Stimulated activated CD4-positive, alpha-beta T cell treated with anti-CD3 and anti-CD28 coated beads, TNF-alpha, amount 100 ng/mL, for 4 hours (primary cell): ENCODE results near the gene FNDC1.

ENCODE experiments used
- DNase-seq, 3 experiments: peaks; one replicate each; pipeline ENCODE4 v3.0.0-alpha.2; 2020; ENCODE audit warnings: low read depth in 3 of 3

FNDC1 gene

DNA sequence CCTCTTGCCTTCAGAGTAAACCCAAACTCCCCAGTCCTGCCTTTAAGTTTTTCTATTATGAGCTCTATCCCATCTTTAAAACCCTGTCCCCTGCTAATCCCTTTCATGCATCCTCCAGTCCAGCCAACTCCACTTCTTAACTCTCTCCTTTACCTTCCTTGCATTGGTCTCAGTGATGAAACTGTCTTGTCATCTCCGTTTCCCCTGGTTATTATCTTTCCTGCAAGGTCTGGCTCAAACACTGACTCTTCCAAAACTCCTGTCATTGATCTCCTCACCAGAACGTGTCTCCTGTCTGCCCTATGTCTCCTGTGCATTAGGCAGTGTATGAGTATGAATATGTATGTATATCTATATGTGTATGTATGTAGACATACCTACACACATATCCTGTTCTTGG is 11.8 kb upstream of the FNDC1 start:
- DNase-seq = no peak

DNA sequence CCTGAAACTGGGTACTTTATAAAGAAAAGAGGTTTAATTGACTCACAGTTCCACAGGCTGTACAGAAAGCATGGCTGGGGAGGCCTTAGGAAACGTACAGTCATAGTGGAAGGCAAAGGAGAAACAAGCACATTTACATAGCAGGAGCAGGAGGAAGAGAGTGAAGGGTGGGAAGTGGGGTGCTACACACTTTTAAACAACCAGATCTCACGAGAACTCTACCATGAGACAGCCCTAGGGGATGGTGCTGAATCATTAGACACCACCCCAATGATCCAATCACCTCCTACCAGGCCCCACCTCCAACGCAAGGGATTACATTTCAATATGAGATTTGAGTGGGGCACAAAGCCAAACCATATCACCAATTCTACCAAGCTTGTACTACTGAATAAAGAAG is 7.4 kb upstream of the FNDC1 start:
- no peak for DNase-seq

DNA sequence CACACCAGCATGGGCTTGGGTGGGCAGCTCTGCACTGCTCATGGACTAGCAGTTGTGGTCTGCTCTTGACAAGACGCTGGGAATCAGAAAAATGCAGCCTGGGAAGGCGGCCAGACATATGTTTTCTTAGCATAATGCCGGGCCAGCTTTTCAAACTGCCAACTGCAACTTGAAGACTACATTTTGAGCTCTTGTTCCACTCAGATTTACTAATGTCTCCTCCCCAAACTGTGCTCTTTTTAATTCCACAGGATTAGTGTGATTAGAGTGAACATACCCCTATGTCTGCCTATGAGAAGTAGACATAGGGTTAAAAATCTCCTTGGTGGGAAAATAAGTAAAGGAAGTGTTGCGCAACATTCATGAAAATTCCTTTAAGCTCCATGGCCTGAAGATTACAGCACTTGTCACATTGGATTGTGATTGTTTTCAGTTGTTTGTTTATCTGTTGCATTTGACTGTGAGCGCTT is 5.3 kb upstream of the FNDC1 start:
- DNase-seq = no peak

GRCh38 chr6:159168536-159169192 is 536 bp upstream of the FNDC1 start:
- DNase-seq = no peak

DNA sequence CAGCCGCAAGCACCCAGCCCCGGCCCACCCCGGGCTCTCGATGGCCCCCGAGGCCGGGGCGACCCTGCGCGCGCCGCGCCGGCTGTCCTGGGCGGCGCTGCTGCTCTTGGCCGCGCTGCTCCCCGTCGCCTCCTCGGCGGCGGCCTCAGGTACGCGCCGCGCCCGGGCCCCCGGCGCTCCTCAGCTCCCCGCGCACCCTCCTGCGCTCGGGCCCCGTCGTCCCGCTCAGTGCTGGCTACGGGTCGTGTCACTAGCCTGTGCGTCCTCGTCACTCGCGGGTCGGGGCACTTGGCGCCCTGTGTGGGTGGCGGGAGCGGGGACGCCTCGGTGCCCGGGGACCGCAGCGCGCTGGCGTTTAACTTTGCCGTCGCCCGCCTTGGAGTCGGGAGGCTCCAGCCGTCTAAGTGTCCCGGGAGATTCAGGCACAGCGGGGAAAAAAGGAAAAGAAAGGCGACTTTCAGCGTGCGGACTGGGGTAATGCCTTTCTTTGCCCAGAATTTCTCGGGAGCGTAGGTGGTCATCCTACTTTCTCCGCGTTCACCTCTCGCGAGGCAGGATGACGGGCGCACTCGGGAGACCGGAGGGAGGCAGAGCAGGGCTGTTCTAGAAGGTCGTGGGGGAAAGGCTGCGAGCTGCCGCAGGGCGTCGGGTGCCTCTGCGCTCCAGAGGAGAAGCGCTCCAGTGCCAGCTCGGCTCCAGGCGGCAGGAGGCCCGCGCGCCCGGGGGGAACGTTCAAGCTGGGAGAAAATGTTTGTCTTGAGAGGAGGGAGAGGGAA is 545 bp downstream of the FNDC1 start:
- no peak for DNase-seq

GRCh38 chr6:159170333-159170672 is 1.1 kb downstream of the FNDC1 start:
- no peak for DNase-seq

- DNase-seq = no peak
These were observed 2.0 kb downstream of the FNDC1 start for GRCh38 chr6:159170999-159171712.

- DNase-seq = no peak
These were observed 2.9 kb downstream of the FNDC1 start for GRCh38 chr6:159172091-159172491.

DNA sequence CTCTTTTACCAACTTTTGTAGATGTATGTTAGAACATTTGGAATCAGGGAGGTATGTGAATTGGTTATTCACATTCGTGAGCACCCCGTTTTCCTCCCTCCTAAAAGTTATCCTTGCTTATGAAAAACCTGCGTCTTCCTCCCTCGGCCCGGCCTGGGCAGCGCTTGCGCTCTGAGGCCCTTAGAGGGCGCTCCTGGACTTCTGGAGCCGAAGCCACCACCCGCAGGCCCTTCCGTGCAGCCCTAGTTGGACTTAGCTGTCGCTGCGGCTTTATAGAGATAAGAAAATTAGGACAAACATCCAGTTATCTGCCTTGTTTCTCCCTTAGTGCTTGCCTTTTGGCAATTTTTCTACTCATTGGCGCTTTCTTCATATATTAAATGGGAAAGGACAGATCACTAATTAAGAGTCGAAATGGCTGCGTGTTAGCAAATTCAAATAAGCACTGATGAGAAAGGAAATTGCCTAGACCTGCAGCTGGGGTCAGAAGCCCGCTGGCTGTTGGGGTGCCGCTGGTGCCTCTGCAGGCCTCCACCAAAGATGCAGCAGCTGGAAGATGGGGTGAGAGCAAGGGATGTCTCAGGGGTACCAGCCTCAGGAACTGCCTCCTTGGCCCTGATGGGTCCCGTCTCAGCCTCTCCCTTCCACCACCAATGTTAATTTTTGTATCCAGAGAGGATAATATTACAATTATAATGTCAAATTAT is 5.2 kb downstream of the FNDC1 start:
- DNase-seq = peak; percentile 23 to 42 (median 42)

DNA sequence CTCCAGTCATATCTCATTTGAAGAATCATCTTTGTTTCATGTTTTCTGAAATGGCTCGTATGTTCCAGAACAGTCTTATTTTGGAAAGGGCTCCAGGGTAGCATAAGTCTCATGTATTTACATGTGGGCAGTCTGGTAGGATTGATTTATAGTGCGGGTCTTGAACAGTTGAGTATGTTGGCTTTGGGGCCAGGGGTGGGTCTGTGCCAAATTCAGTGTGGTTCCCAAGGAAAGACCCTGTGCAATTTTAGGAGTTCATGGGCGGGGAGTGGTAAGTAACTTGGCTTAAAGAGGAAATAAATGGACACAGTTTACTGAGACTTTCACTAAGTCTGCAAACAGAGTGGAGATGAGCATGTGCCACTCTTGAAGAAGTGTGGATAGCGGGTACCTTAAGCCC is 7.7 kb downstream of the FNDC1 start:
- no peak for DNase-seq

DNA sequence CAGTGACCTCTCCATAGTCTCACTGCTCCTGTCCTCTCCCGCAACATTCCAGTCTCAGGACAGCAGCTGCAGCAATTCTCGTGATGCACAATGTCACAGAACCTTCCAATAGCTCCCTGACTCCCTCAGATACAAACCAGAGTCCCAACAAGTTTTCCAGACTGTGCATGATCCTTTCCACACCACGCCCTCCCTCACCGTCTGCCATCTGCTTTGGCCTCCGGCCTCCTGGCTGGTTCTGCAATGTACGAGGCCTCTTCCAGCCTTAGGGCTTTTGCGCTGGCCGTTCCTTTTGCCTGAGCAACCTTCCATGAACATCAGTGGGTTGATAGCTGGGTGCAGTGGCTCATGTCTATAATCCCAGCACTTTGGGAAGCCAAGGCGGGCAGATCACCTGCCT is 9.6 kb downstream of the FNDC1 start:
- no peak for DNase-seq

DNA sequence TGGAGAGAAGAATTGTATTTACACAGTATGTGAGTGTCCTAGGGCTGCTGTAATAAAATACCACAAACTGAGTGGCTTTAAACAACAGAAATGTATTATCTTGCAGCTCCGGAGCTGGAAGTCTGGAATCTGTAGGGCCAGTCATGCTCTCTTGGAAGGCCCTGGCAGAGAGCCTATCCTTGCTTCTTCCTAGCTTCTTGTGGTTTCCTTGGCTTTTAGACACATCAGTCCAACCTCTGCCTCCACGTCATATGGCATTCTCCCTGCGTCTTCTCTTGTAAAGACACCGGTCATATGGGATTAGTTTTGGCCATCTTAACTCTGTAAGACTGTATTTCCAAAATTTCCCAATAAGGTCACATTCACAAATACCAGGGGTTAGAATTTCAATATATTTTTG is 10.8 kb downstream of the FNDC1 start:
- DNase-seq = no peak

GRCh38 chr6:159181914-159182313 is 12.7 kb downstream of the FNDC1 start:
- no peak for DNase-seq

- DNase-seq = no peak
These were observed 15.4 kb downstream of the FNDC1 start for GRCh38 chr6:159184559-159184958.

GRCh38 chr6:159190460-159190859 is 21.3 kb downstream of the FNDC1 start:
- no peak for DNase-seq

GRCh38 chr6:159193923-159194322 is 24.7 kb downstream of the FNDC1 start:
- no peak for DNase-seq

DNA sequence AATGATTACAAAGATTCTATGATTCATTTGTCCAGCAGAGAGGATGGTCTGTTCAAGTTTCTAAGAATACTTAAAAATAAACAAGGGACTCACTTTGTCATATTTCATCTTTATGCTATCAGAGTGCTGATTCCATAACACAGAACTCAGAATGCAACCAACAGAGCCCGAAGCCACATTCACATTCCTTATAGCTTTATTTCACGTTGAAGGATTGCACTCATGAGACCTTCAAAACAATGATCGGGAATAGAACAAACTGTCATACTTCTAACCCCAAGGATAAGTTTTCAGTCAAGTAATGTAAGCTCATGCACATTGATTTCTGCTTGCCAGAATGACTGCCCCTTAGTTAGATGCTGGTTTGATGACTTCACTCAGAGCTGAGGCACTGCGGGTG is 25.2 kb downstream of the FNDC1 start:
- no peak for DNase-seq

- DNase-seq = no peak
These were observed 27.3 kb downstream of the FNDC1 start for GRCh38 chr6:159196430-159196975.

DNA sequence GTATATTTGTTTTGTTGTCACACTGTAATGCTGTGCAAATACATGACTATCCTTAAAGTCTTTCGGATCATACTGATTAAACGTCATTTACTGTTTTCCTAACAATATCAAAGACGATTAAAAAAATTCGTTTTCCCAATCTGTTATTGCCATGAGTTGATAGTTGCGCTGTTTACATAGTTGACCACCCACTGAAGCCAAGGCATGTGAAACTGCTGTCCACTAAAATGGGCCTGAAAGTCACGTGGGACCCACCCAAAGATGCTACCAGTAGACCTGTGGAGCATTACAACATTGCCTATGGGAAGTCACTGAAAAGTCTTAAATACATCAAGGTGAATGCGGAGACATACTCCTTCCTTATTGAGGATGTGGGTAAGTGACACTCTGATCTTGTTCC is 28.1 kb downstream of the FNDC1 start:
- DNase-seq = no peak

- DNase-seq = no peak
These were observed 32.1 kb downstream of the FNDC1 start for GRCh38 chr6:159201336-159201735.

- no peak for DNase-seq
These were observed 34.3 kb downstream of the FNDC1 start for GRCh38 chr6:159203304-159204005.
